ENCODE measurements around the gene LARGE1.

The LARGE1 gene

DNA sequence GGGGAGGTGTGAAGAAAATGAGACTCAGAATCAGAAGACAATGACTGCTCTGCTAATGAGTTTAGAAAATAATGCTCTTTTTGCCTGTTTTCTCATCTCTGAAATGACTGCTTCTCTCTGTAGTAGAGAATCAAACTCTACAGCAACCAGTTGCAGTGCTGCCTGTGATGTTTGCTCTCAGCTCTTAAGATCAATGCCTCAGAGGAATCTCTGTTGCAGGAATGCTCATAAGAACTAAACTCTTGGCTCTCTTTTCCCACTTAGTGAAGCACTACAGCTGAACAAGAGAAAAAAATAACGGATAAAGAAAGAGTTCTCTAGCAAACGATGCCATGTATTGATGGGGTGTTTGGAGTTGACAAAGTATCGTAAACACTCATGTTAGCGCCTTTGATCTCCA is 658.6 kb downstream of the LARGE1 start:
- DNase-seq = no peak

DNA sequence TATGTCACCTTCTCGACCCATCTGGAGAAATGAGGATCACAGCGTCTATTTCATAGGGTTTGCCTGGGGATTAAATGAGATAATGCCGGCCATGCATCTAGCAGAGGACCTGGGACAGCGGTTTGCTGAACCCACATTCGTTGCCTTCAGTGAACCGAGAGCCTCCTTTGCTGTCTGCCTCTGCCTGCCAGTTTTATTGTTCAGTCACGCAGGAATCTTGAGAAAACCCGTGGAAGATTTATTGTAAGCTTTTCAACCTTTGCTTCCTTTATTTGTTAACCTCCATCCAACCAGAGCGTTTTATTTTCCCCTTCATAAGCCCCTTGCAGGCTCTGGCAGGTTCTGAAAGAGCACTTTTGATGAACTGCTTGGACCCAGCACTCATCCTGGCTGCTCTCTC is 659.8 kb downstream of the LARGE1 start:
- DNase-seq = no peak

DNA sequence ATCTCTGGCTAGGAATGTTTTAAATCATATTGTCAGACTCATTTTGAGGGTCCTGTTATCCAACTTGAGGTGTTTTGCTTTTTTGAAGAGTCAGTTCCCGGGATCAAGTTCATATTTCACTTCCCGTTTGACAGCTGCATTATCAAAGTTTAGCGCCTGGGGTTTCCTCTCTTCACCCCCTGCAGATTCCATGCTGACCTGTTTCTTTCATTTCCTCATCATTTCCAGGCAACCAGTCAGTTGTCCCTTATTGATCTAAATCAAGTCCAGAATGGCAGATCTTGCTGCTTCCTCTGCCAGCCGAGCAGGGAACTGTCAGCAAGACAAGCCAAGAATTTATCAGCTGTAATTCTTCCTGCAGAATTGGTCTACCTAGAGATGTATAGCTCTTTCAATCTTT is 664.5 kb downstream of the LARGE1 start:
- no peak for DNase-seq

DNA sequence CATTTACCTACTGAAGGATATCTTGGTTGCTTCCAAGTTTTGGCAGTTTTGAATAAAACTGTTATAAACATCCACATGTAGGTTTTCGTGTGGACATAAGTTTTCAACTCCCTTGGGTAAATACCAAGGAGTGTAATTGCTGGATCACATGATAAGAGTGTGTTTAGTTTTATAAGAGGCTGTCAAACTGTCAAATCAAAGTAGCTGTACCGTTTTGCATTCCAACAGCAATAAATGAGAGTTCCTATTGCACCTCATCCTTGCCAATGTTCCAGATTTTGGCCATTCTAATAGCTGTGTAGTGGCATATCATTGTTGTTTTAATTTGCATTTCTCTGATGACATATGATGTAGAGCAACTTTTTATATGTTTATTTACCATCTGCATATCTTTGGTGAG is 671.3 kb downstream of the LARGE1 start:
- no peak for DNase-seq

DNA sequence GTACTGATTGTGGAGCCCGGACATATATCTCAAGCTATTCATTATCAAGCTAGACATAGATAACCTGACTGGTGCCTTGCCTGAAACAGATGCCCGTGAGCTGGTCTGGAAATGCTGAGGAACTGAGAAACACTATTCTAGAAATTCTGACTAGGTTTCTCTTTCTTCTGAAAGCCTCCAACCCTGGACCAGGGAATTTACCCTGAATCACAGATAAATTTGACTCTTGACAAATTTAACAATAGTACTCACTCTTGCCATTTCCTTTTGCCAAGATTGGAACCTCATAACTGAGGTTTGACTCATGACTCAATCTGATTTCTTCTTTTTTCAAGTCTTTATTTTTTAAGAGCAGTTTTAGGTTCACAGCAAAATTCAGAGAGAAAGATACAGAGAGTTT is 672.5 kb downstream of the LARGE1 start:
- no peak for DNase-seq

DNA sequence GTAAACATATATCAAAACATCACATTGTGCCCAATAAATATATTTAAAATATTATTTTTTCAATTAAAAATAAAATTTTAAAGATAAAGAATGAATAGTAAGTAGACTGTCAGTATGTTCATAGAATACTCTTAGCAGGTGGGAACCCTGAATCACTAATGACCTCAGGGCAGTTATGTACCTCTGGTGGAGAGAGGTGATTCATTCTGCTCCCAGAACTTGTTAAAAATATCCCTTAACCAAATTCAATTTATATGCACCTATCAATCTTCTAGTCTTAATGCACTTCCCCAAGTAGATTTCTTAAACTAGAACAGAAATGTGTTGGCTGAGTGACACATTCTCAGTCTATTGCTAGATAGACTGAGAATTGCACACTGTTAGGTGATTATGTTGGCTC is 678.2 kb downstream of the LARGE1 start:
- DNase-seq = no peak

DNA sequence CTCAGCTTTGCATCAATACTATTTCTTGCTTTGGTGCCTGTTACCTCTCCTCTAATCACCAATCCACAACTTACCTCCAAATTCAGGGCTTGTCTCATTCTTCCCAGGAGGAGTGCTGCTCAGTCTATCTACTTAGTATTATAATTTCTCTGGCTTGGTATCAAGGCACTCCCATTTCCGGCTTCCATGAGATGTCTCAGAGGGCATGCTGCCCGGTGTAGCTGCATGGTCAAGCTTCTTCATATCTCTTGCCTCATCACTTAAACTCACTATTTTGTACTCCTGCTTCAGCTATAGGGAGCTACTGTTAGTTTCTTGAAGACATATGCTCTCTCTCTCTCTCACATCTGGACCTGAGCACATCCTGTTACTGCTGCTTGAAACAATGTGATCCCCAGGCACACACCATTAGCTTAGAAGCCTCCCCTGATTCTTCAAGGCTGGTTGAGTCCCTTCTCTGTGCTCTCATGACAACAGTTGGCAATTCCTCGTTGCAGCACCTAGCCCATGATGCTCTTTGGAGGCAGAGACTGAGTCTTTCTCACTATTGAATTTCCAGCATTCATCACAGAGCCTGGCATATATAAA is 679.3 kb downstream of the LARGE1 start:
- no peak for DNase-seq

DNA sequence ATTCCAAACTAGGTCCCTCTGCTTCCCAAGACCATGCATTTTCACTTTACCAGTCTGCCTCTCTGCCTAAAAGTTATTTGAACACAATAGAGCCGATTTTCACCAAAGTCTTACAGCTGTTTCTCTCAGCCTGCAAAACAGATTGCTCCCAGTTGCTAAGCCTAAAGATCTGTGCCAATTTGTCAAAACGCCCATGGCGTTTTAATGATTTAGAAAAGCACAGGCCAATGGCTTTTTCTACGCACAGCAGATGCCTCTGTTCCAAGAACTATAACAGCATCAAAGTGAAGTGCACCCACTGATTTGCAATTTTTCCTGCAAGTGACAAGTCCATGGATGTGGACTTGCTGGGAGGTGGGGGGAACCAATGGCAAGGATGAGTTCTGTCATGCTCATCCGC is 688.2 kb downstream of the LARGE1 start:
- no peak for DNase-seq

DNA sequence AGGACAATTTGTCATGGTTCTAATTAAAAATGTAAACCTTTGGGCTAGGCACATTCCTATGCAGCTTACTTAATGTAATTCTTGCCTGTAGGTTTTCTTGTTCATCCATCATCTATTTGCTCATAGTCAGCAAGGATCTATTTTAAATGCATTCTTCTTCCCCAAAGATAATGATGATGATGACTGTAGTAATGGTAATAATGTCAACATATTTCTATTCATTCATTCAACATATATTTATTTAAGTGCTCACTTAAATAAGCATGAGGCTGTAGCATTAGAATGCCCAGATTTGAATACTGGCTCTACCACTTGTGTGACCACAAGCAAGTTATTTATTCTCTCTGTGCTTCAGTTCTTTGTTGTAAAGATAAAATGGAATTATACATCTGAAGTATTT is 692.5 kb downstream of the LARGE1 start:
- DNase-seq = no peak

DNA sequence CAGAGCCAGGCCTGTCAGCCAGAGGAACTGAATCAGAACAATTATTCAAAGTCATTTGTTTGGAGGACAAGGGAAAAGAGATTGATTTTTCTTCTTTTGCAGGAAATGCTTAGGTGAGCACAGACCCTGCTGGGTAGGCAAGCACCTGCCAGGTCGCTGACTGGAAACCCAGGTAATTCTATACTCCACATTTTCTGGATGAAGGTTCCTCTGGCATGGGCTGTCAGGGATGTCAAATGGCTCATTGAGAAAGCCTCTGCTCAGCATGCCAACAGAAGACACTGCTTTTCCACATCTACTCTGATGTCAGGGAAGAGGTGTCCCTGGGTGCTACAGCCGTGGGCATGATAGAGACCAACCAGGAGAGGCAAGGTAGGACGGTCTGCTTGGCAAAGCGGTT is 695.4 kb downstream of the LARGE1 start:
- DNase-seq = no peak
